Measurements from ENCODE around the gene MICAL1.

The MICAL1 gene

DNA sequence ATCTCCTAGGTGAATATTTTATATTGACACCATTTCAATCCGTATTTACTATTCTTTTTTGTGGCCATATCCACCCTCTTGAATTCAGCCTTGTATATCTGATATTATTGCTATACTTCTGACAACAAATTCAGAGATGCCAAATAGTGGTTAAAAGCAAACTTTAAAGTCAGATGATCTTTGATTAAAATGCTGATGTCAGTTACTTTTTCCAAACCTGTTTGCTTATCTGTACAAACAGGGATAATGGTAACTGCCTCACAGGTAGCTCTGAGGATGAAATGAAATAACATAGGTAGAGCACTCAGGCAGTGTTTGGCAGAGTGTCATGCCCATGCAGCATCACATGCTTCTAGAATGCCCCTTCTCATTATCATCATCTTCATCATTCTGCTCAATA, 34.4 kb downstream of the MICAL1 start:
- FAIRE-seq, result no peak

DNA sequence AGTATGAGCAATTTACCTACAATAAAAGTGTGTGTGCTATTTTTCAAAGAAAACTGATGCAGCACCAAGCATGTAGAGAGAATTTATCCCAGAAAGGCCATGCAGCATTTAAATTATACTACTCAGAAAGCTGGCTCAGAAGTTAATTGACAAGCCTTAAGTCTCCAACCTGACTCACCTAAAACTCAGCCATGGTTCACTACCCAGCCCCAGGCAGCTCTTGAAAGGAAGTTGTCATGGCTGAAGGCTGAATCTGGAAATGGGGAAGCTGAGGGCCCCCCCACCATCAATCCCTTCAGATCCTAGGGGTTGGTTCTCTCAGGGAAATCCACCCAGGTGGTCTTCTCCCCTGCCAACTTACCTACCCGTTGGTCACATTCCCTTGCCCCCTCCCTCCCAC, 34.8 kb downstream of the MICAL1 start:
- no peak for FAIRE-seq

DNA sequence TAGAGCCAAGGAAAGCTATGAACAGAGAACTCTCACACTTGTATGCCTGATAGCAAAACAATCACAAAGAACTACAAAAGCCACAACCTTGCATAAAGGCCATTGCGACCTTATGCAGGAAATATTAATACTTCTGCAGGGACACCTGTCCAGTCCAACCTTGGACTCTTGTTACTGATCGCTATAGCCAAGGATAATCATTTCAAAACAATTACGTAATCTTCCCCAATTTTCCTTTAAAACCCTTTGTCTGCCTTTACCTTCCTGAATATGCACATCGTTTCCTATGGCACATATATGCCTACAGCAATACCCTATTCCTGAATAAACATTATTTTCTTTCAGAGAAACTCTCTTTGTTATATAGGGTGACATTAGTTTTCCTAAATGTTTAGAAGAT, 37.9 kb downstream of the MICAL1 start:
- FAIRE-seq, result no peak

DNA sequence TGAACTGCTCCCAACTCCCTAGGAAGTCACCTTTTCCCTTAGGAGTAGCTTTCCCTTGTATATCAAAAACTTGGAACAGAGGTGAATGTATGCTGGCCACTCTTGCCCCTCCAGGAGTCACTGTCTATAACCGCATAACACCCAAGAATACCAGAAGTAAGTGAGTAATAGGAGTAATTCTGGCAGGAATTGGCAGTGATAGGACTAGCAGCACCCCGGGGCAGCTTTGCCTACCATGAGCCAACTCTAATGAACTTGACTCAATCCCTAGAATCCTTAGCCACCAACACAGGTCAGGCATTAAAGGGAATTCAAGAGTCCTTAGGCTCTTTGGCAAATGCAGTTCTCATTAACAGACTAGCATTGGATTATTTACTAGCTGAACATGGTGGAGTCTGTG, 44.5 kb downstream of the MICAL1 start:
- FAIRE-seq, result no peak

DNA sequence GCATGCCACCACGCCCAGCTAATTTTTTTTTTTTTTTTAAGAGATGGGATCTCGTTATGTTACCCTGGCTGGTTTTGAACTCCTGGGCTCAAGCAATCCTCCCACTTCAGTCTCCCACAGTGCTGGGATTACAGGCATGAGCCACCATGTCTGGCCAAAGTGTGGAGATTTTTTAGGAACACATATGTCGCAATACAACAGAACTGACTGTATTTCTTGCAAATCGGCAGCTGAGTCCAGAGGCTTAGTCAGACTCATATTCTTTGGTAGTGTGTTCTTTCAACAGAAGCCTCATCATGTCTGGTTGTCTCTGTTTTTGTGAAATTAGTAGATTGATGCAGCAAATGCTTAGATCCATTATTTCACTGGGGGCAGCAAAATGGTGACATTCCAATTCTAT, 49.4 kb downstream of the MICAL1 start:
- FAIRE-seq, result no peak

DNA sequence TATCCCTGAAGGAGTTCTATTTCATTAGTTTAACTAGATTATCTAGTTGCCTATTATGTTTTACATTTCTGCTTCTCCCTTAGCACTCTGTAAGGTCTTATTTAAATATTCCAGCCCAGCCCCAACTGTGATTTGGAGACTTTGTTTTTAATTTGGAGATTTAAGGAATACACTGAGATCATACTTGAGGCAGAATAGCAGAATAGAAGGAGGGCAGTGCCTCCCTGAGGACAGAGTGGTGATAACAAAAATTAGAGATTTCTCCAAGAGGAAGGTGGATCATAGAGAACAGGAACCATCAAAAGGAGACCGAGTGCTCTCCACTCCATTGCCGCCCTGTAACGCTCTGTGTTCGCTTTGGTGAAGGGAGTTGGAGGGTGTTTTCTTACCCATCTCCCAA, 58.6 kb downstream of the MICAL1 start:
- FAIRE-seq, result no peak

DNA sequence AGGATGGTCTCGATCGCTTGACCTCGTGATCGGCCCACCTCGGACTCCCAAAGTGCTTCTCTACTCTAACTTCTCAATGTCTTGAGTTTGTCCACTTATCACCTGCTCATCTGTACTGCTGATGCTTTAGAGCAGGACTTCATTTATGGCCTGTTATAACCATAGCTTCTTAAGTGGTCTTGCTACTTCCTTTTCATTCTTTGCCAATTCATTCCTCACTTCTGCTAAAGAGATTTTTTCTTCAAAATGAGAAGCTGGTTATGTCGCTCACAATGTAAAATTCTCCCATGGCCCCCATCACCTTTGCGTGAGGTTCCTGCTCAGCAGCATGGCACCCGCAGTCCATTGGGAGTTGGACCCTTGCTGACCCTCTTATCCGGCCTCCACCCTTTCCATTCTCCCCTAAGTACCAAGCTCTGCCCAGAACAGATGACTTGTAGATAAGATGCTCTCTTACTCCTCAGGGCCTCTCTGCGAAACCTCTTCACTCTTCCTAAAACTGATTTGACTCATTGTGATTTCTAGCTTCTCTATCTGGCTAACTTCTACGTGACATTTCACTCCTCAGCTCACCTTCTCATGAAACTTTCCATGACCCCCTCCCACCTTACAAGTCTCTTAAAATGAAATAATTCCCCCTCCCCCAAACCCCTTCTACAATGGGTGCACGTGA, 59.4 kb downstream of the MICAL1 start:
- FAIRE-seq, result no peak

Measured in TTC549 (cell line).